Muscle layer of duodenum (tissue), 2 donors: ENCODE results near the gene TMUB1.

Source experiments
- H3K27ac ChIP-seq: one replicate; pipeline ENCODE4 v1.7.0; 2013; ENCODE audit warnings: mild to moderate bottlenecking, low read length
- H3K27me3 ChIP-seq: one replicate; pipeline ENCODE4 v1.7.0; 2013; ENCODE audit warnings: low read depth, mild to moderate bottlenecking, control low read depth, low read length
- H3K36me3 ChIP-seq, 2 donors: one replicate each; pipeline ENCODE4 v1.7.0; 2013; ENCODE audit warnings: low read length in 2 of 2, control low read depth in 1 of 2, mild to moderate bottlenecking in 1 of 2; ENCODE audit not compliant: insufficient read depth in 2 of 2, control insufficient read depth in 1 of 2
- H3K4me1 ChIP-seq, 2 donors: one replicate each; pipeline ENCODE4 v1.7.0; 2013; ENCODE audit warnings: low read length in 2 of 2, mild to moderate bottlenecking in 2 of 2, control low read depth in 1 of 2, moderate library complexity in 1 of 2; ENCODE audit not compliant: insufficient read depth in 2 of 2, control insufficient read depth in 1 of 2
- H3K4me3 ChIP-seq, 2 donors: one replicate each; pipeline ENCODE4 v1.7.0; 2013; ENCODE audit warnings: low read length in 2 of 2, low read depth in 1 of 2, mild to moderate bottlenecking in 1 of 2
- H3K9me3 ChIP-seq, 2 donors: one replicate each; pipeline ENCODE4 v1.7.0; 2013; ENCODE audit warnings: low read length in 2 of 2, control low read depth in 1 of 2, mild to moderate bottlenecking in 1 of 2; ENCODE audit not compliant: control insufficient read depth in 1 of 2
- donor health status: healthy.

The TMUB1 gene

DNA sequence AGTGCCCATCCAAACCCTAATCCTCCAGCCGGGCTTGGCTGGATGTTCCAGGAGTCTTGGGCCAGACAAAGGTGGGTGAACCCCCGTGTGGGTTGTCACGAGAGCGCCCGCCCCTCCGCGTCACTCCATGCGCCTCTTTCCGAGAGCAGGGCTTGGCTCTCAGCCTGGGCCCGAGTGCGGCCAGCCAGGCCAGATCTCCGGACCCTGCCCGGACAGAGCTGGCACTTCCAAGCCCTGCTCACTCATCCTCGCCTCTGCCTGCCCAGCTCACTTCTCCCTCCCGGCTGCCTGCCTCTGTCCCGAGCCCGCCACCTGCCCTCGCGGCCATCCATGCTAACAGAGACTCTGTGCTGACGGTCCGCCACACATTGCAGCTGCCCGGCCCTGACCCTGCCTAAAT, 37.6 kb upstream of the TMUB1 start:
- H3K27ac ChIP-seq, result no peak overlapping the region
- no peaks in the 10 kb centered on the region for H3K27me3 ChIP-seq
- peaks cover 21 to 64% of the 10 kb centered on the region in 2 donors for H3K36me3 ChIP-seq
- no peak overlapping the region for H3K4me3 ChIP-seq
- peaks cover 0 to 1% of the 10 kb centered on the region in 2 donors for H3K4me1 ChIP-seq
- no peaks in the 10 kb centered on the region for H3K9me3 ChIP-seq

GRCh38 chr7:151119902-151120301, 36.6 kb upstream of the TMUB1 start:
- Histone ChIP-seq H3K4me3 (no peak overlapping the region), H3K27ac (no peak overlapping the region), H3K4me1 (peaks cover 0 to 6% of the 10 kb centered on the region in 2 donors), H3K9me3 (no peaks in the 10 kb centered on the region), H3K36me3 (peaks cover 21 to 63% of the 10 kb centered on the region in 2 donors), H3K27me3 (no peaks in the 10 kb centered on the region)

DNA sequence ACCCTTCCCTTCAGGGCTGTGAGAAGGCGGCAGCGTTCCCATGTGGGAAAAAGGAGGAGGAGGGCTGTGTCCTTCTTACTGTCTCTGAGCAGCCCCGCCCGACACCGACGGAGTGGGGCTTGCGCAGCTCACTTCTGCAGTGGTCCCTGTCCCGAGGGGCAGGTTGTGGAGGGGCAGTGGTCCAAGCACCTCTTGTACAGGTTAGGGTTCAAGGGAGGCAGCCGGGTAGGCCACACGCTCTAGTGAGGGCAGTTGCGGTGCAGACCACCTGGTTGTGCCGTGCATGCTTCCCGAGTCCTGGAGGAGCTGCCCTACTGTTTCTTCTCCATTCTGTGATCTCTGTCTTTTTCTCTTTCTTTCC, 35.7 kb upstream of the TMUB1 start:
- Histone ChIP-seq H3K27ac (no peak overlapping the region), H3K36me3 (peaks cover 12 to 62% of the 10 kb centered on the region in 2 donors), H3K4me1 (peaks cover 0 to 10% of the 10 kb centered on the region in 2 donors), H3K27me3 (no peaks in the 10 kb centered on the region), H3K4me3 (no peak overlapping the region), H3K9me3 (no peaks in the 10 kb centered on the region)

GRCh38 chr7:151118108-151119054, 35.1 kb upstream of the TMUB1 start:
- peaks cover 12 to 56% of the 10 kb centered on the region in 2 donors for H3K36me3 ChIP-seq
- H3K4me1 ChIP-seq, result peaks cover 0 to 10% of the 10 kb centered on the region in 2 donors
- no peak overlapping the region for H3K27ac ChIP-seq
- H3K27me3 ChIP-seq, result no peaks in the 10 kb centered on the region
- no peaks in the 10 kb centered on the region for H3K9me3 ChIP-seq
- H3K4me3 ChIP-seq, result no peak overlapping the region

DNA sequence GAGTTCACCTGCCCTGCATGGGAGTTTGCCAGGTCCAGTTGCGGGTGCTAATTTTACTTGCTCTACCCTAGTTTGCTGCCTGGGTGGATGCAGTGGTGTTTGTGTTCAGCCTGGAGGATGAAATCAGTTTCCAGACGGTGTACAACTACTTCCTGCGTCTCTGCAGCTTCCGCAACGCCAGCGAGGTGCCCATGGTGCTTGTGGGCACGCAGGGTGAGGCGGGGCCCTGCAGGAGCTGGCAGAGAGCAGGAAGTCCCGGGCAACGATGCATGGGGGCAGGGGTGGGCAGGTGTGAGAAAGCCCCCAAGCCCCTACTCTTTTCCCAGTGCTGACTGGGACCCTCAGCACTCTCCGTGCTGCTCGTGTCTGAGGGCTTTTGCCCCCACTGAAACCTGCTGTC, 34.3 kb upstream of the TMUB1 start:
- H3K9me3 ChIP-seq, result no peaks in the 10 kb centered on the region
- H3K27ac ChIP-seq, result no peak overlapping the region
- no peak overlapping the region for H3K4me3 ChIP-seq
- H3K4me1 ChIP-seq, result peaks cover 0 to 10% of the 10 kb centered on the region in 2 donors
- no peaks in the 10 kb centered on the region for H3K27me3 ChIP-seq
- H3K36me3 ChIP-seq, result peaks cover 12 to 48% of the 10 kb centered on the region in 2 donors

DNA sequence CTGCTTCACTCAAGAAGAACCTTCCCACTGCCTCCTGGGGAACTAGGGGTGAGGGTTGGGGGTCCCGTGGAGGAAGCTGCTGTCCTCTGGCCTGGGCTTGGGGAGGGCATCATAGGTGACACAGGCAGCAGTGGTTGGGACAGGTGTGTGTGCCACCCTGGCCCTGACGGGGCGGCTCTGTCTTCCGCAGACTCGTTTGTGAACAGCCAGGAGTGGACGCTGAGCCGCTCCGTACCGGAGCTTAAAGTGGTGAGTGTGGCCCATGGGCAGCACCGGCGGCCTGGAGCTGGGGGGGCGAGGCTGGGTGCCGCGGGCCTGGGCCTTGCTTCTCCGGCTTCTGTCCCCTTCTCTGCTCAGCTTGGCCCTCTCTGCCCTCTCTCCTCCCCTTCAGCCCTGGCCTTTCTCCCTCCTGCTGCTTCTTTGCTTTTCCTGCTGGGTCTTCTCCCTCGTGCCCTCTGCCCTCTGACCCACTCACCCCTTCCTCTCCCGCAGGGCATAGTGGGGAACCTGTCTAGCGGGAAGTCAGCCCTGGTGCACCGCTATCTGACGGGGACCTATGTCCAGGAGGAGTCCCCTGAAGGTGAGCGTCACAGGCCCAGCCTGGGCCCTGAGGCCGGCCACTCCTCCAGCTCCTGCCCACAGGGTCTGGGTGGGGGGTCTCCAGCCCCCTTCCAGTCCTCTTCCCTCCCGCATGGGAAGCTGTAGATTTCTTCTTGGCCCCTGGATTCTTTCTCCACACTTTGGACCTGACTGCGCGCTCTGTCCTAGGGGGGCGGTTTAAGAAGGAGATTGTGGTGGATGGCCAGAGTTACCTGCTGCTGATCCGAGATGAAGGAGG, 33.5 kb upstream of the TMUB1 start:
- H3K27ac ChIP-seq, result no peak overlapping the region
- H3K9me3 ChIP-seq, result no peaks in the 10 kb centered on the region
- peaks cover 12 to 41% of the 10 kb centered on the region in 2 donors for H3K36me3 ChIP-seq
- no peaks in the 10 kb centered on the region for H3K27me3 ChIP-seq
- H3K4me1 ChIP-seq, result peaks cover 0 to 10% of the 10 kb centered on the region in 2 donors
- H3K4me3 ChIP-seq, result no peak overlapping the region

DNA sequence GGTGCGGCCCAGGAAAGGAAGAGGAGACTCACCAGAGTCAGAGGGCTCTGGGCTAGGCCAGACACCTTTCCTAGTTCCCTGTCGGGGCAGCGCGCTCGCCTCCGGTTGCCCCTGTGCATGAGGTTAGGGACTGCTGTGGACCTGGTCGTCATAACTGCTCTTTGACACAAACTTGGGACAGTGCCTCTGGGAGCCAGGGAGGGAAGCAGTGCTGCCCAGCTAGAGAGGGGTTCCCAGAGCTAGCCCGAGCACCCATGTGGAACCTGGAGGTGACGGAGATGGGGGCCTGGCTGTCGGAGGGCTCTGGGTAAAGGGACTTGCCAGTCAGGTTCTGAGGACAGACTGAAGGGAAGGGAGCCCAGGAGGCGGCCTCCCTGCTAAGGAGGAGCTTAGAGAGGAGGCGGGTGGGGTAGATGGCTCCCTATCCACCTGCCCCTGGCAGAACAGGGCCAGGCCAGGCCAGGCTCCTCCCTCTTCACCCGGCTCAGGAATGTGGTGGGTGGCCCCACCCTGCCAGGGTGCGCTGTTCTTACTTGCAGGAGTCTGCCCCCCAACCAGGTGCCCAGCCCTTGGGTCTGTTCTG, 32.6 kb upstream of the TMUB1 start:
- Histone ChIP-seq H3K27me3 (no peaks in the 10 kb centered on the region), H3K36me3 (peaks cover 12 to 33% of the 10 kb centered on the region in 2 donors), H3K4me3 (no peak overlapping the region), H3K4me1 (peaks cover 0 to 11% of the 10 kb centered on the region in 2 donors), H3K9me3 (no peaks in the 10 kb centered on the region), H3K27ac (no peak overlapping the region)

DNA sequence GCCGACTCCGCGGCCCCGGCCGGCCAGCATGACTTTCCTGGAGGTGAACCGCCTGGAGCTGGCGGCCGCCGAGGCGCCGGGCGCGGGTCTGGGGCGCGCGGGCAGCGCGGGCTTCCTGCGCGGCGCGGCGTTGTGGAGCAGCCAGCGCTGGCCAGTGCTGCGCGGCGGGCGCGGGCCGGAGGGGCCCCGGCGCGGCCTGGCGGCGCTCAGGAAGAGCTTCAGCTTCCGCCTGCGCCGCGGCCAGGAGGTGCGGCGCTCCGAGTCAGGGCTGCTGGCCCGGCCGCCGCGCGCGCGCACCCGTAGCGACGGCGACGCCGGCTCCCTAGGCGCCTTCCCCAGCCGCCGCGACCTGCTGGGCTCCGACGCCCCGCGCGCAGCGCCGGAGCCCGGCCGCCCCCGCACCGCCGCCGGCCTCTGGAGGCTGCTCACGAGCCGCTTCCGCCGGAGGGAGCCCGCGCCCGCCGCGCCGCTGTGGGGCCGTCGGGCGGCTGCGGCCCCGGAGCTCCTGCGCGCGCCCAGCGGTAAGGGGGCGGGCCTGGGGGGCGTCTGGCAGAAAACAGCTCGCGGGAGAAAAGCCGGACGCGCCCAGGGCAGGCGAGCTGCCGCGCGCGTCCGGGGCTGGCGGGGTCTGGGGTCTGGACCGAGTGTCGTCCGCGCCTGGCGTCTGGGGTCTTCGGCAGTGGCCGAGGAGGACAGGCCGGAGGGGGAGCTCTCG, 32.0 kb upstream of the TMUB1 start:
- peaks cover 0 to 17% of the 10 kb centered on the region in 2 donors for H3K4me1 ChIP-seq
- peaks cover 12 to 26% of the 10 kb centered on the region in 2 donors for H3K36me3 ChIP-seq
- no peaks in the 10 kb centered on the region for H3K27me3 ChIP-seq
- no peak overlapping the region for H3K4me3 ChIP-seq
- no peak overlapping the region for H3K27ac ChIP-seq
- no peaks in the 10 kb centered on the region for H3K9me3 ChIP-seq

GRCh38 chr7:151114151-151115090, 31.1 kb upstream of the TMUB1 start:
- Histone ChIP-seq H3K27ac (no peak overlapping the region), H3K4me3 (no peak overlapping the region), H3K27me3 (no peaks in the 10 kb centered on the region), H3K9me3 (no peaks in the 10 kb centered on the region), H3K4me1 (peaks cover 0 to 24% of the 10 kb centered on the region in 2 donors), H3K36me3 (peaks cover 10 to 17% of the 10 kb centered on the region in 2 donors)
